HepG2 (cell line): ENCODE data around the gene LEUTX. TPM values are rescaled to one million over a fixed set of nuclear protein-coding genes. Genes with fewer than 3 reads are reported as not detected.

Experiments used
- HOXA3 ChIP-seq: sonication (generic); formaldehyde crosslinking; IDR thresholded peaks from 2 replicates; pipeline ENCODE4 v1.5.0; 2020; ENCODE audit warnings: missing genetic modification reagents
- JUN ChIP-seq: sonication (generic); formaldehyde crosslinking; IDR thresholded peaks from 2 replicates; pipeline ENCODE4 v1.4.0; 2020; ENCODE audit warnings: mild to moderate bottlenecking, missing genetic modification reagents
- TEAD2 ChIP-seq: sonication (generic); formaldehyde crosslinking; IDR thresholded peaks from 2 replicates; pipeline ENCODE4 v1.9.0; 2021; ENCODE audit warnings: missing genetic modification reagents
- ZNF652 ChIP-seq: IDR thresholded peaks from 2 replicates; pipeline ENCODE4 v1.6.1; 2016; ENCODE audit warnings: low read depth, borderline replicate concordance
- ZNF747 ChIP-seq: sonication (generic); formaldehyde crosslinking; IDR thresholded peaks from 2 replicates; pipeline ENCODE4 v1.8.1; 2023; ENCODE audit warnings: missing genetic modification reagents, mild to moderate bottlenecking, borderline replicate concordance
- polyA plus RNA-seq, 8 experiments: library from polyadenylated mRNA; depleted of rRNA in 3 of 8; stranded (reverse) in 7 of 8; unstranded in 1 of 8; fragments of >200 nt; fragmentation: Illumina TruSeq in 4 of 8; extraction: Trizol in 4 of 8; gene quantifications; 2 replicates each; pipeline versions ENCODE4 v1.2.1 to v1.2.3, GENCODE V29; 2011 to 2016; ENCODE audit warnings: low read depth in 4 of 8, missing spikeins in 1 of 8, mixed read lengths in 1 of 8; ENCODE audit not compliant: insufficient read depth in 1 of 8
- total RNA-seq, 5 experiments: library from RNA; depleted of rRNA; stranded (reverse); fragments of >200 nt; fragmentation: Illumina TruSeq; extraction: Trizol; gene quantifications; 2 replicates each; pipeline ENCODE4 v1.2.3, GENCODE V29; 2016; ENCODE audit warnings: low read depth in 1 of 5
- TF ChIP-seq, protein P1 (sequence below): sonication (generic); formaldehyde crosslinking; IDR thresholded peaks from 2 replicates; pipeline ENCODE4 v1.4.0; 2020; ENCODE audit warnings: mild to moderate bottlenecking, low read depth, missing genetic modification reagents
- TF ChIP-seq, protein P2 (sequence below): sonication (generic); formaldehyde crosslinking; conservative IDR thresholded peaks from 2 replicates; pipeline ENCODE4 v1.4.0; 2020; ENCODE audit warnings: missing genetic modification reagents
- TF ChIP-seq, protein P3 (sequence below): sonication (generic); IDR thresholded peaks from 2 replicates; pipeline ENCODE4 v1.6.1; 2016; ENCODE audit warnings: low read depth, borderline replicate concordance
- TF ChIP-seq, protein P4 (sequence below): sonication (generic); formaldehyde crosslinking; IDR thresholded peaks from 2 replicates; pipeline ENCODE4 v1.8.1; 2023; ENCODE audit warnings: mild to moderate bottlenecking, moderate library complexity, missing genetic modification reagents
- TF ChIP-seq, protein P5 (sequence below): sonication (generic); formaldehyde crosslinking; conservative IDR thresholded peaks from 2 replicates; pipeline ENCODE4 v1.8.0; 2022; ENCODE audit warnings: low read depth, missing genetic modification reagents

Gene LEUTX
- total and polyA plus RNA-seq, 2 of the 13 experiments (the other 11 are each of a cell fraction or from before 2014, with no cell fraction given), result not detected

DNA sequence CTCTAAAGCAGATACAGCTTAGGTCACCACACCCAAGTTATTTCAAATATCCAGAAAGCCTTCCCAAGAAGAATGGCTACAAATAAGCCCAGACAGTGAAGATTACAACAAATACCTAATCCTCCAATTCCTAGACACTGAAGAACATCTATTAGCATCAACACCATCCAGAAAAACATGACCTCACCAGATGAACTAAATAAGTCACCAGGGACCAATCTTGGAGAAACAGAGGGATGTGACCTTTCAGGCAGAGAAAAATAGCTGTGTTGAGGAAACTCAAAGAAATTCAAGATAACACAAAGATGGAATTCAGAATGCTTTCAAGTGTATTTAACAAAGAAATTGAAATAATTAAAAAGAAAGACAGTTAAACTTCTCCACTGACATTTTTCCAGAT is 25.9 kb upstream of the LEUTX start (continued):
- TF ChIP-seq, protein P1, sequence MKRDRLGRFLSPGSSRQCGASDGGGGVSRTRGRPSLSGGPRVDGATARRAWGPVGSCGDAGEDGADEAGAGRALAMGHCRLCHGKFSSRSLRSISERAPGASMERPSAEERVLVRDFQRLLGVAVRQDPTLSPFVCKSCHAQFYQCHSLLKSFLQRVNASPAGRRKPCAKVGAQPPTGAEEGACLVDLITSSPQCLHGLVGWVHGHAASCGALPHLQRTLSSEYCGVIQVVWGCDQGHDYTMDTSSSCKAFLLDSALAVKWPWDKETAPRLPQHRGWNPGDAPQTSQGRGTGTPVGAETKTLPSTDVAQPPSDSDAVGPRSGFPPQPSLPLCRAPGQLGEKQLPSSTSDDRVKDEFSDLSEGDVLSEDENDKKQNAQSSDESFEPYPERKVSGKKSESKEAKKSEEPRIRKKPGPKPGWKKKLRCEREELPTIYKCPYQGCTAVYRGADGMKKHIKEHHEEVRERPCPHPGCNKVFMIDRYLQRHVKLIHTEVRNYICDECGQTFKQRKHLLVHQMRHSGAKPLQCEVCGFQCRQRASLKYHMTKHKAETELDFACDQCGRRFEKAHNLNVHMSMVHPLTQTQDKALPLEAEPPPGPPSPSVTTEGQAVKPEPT (CRISPR knock-in tag), result no peak
- TF ChIP-seq ZNF747 (CRISPR knock-in tag), result no peak
- TF ChIP-seq TEAD2 (CRISPR knock-in tag), result no peak
- TF ChIP-seq, protein P2, sequence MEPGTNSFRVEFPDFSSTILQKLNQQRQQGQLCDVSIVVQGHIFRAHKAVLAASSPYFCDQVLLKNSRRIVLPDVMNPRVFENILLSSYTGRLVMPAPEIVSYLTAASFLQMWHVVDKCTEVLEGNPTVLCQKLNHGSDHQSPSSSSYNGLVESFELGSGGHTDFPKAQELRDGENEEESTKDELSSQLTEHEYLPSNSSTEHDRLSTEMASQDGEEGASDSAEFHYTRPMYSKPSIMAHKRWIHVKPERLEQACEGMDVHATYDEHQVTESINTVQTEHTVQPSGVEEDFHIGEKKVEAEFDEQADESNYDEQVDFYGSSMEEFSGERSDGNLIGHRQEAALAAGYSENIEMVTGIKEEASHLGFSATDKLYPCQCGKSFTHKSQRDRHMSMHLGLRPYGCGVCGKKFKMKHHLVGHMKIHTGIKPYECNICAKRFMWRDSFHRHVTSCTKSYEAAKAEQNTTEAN, result no peak
- TF ChIP-seq ZNF652 (CRISPR knock-in tag), result no peak
- TF ChIP-seq, protein P3, sequence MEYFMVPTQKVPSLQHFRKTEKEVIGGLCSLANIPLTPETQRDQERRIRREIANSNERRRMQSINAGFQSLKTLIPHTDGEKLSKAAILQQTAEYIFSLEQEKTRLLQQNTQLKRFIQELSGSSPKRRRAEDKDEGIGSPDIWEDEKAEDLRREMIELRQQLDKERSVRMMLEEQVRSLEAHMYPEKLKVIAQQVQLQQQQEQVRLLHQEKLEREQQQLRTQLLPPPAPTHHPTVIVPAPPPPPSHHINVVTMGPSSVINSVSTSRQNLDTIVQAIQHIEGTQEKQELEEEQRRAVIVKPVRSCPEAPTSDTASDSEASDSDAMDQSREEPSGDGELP, result no peak
- TF ChIP-seq JUN, result no peak
- TF ChIP-seq, protein P4, sequence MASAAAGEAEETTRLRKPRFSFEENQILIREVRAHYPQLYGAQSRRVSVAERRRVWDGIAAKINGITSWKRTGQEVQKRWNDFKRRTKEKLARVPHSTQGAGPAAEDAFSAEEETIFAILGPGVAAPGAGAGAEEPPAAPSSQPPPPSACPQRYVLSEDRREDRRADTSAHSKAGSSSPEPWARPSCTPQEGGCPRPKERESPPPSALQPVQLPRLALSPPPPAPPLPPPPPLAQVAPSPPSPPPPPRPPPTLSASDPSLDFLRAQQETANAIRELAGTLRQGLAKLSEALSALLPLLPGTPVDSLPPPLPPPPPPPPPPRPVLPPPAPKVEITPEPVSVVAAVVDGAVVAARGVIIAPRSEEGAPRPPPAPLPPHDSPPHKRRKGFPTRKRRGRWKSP (CRISPR knock-in tag), result no peak
- no peak for TF ChIP-seq HOXA3 (CRISPR knock-in tag)
- TF ChIP-seq, protein P5, sequence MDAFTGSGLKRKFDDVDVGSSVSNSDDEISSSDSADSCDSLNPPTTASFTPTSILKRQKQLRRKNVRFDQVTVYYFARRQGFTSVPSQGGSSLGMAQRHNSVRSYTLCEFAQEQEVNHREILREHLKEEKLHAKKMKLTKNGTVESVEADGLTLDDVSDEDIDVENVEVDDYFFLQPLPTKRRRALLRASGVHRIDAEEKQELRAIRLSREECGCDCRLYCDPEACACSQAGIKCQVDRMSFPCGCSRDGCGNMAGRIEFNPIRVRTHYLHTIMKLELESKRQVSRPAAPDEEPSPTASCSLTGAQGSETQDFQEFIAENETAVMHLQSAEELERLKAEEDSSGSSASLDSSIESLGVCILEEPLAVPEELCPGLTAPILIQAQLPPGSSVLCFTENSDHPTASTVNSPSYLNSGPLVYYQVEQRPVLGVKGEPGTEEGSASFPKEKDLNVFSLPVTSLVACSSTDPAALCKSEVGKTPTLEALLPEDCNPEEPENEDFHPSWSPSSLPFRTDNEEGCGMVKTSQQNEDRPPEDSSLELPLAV (CRISPR knock-in tag), result no peak
